HUDEP-2 (cell line): ENCODE measurements around the gene ASB16.

Experiments used
- DNase-seq, 76 experiments: peaks; one replicate each; lab custom pipeline; 2025; ENCODE audit not compliant: unreplicated experiment in 76 of 76; lab: John Stamatoyannopoulos, UW

Gene ASB16

DNA sequence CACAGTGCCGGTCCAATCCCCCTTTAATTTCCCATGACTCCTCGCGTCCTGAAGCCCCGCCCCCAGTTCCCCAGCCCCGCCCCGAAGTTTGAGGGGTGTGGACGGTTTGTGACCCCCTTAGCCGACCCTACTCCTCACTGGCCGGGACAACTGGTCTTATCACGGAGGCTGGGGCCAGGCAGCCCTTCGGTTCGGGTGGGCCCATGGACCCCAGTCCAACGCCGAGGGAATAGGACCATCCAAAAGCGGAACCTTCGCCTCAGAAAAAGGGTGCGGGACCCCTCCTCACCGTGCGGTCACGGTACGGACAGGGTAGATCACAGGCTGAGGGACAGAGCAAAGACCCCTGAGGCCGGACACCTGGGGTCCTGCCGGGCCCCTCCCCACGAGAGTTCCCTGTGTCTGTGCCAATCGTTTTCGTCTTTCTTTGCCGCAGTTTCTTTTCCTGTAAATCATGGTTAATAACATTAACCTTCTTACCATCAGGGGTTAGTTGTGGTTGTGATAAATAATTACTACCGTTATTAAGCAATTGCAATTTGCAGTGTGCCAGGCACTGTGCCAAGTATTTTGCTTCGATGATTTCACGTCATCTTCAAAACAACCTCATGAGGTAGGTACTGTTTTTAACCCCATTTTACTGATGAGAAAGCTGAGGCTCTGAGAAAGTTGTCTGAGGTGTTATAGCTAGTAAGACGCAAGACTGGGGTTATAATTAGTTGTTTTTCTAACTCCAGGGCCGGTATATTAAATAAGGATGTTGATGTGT is 16.8 kb downstream of the ASB16 start:
- DNase-seq: peak in 16 of 76 experiments; percentile 25 to 86 (median 76)

DNA sequence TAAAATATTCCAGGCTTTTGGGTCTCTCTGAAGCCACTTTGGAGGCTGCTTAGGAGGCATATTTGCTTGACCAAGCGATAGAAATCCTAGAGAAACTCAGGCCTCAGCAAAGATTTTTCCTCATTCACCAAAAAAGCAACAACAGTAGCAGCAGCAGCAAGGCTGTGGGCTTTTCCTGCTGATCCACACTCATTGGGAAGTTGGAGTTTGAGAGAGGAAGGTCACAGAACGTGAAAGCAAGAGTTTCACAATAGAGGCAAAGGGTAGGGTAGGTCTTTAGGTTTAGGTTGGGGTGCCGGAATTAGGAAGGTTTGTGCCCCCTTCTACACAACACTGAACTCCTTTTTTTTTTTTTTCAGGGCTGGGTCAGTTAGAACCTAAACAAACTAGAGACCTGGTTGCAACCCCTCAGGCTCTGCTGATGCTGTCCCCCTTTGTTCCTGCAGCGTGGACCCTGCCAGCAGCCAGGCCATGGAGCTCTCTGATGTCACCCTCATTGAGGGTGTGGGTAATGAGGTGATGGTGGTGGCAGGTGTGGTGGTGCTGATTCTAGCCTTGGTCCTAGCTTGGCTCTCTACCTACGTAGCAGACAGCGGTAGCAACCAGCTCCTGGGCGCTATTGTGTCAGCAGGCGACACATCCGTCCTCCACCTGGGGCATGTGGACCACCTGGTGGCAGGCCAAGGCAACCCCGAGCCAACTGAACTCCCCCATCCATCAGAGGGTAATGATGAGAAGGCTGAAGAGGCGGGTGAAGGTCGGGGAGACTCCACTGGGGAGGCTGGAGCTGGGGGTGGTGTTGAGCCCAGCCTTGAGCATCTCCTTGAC is 18.3 kb downstream of the ASB16 start:
- DNase-seq: no peak

DNA sequence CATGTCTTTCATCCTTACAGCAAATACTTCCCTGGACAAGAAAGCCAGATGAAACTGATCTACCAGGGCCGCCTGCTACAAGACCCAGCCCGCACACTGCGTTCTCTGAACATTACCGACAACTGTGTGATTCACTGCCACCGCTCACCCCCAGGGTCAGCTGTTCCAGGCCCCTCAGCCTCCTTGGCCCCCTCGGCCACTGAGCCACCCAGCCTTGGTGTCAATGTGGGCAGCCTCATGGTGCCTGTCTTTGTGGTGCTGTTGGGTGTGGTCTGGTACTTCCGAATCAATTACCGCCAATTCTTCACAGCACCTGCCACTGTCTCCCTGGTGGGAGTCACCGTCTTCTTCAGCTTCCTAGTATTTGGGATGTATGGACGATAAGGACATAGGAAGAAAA is 20.0 kb downstream of the ASB16 start:
- no peak for DNase-seq

DNA sequence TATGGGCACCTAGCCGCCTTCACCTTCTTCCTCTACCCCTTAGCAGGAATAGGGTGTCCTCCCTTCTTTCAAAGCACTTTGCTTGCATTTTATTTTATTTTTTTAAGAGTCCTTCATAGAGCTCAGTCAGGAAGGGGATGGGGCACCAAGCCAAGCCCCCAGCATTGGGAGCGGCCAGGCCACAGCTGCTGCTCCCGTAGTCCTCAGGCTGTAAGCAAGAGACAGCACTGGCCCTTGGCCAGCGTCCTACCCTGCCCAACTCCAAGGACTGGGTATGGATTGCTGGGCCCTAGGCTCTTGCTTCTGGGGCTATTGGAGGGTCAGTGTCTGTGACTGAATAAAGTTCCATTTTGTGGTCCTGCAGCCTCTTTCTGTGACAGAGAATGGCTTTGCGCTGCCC is 20.9 kb downstream of the ASB16 start:
- DNase-seq: no peak

DNA sequence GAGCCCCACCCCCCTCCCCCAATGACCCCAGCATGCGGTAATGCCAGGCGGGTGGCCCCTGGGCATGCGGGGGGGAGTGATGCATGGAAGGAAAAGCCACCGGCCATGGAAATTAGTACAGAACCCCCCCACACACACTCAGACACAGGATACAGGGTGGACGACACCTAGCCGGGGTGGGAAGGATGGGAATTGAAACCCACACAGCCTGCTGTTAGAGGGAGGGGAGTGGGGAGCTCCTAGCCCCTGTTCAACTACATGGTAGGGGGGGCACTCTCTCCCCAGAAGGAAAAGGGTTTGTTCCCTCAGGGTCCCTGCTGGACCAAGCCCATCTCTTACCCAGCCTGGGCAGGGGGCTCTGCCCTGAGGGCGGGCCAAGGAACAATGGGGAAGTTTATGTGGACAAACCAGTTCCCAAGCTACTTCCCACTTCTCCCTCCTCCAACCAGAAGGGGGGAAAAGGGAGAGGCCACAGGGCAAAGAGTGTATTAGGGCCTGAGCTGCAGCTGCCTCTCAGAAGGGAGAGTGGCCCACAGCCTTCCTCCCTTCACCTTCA is 21.5 kb downstream of the ASB16 start:
- no peak for DNase-seq

DNA sequence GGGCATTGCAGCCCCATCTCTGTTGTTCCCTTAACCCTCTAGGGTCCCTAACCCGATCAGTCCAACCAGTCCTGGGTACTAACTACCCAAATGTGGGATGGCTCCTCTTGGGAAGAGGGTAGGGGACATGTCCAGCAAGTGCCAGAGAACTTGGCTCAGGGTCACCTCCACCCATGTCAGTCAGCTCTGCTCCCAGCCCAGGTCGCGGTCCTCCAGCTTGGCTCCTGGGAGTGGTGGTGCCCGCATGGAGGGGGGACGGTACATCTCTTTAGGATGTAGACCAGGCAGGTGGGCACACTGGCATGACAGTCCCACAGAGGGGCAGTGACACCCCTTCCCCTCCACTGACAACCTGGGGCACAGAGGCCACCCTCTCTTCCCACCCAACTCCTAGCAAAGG is 22.2 kb downstream of the ASB16 start:
- no peak for DNase-seq

DNA sequence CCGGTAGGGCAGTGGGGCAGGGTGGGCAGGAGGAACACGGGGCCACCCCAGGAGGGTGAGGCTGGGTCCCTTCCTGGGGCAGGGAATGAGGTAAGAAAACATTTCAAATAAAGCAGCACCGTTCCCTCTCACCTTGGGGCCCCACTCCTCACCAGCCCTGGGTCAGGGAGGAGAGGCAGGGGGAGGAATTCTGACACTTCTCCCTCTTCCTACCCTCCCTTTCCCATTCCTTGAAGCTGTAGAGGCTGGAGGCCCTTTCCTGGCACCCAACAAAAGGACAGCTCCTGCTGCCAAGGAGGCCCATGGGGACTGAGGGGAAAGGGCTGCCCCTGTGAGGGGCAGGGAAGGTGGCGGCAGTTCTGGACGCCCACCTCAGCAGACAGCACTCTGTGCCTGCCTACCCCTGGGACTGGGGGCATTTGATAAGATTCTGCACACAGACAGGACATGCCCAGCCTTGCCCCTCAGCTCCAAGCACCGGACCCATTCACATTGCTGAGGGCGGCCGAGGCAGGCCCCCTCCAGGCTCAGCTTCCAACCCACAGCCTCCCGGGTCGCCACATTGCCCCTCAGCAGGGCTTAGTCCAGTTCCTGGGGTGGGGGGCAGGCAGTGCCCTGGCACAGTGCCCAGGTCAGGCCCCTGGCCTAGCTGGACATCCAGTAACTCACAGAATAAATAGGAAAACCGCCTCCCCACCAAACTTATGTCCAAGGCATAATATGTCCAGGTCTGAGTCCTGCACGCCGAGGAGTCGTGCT is 23.0 kb downstream of the ASB16 start:
- no peak for DNase-seq

DNA sequence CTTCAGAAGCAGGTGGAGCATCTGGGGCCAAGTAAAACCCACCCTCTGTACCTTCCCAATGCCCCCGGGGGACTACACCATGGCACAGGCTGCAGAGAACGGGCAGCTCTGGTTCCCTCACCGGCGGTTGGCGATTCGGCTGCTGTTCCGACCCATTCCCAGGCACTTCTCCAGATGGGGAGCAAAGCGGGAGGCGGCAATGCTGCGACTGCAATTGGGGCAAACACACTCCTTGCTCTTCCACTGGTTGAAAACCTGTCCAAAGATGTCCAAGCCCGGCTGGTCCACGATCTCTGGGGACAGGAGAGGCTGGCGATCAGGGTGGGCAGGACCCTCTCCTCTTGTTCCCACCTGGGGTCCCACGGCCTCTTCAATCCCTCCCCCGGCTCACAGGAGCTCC is 26.6 kb downstream of the ASB16 start:
- no peak for DNase-seq

DNA sequence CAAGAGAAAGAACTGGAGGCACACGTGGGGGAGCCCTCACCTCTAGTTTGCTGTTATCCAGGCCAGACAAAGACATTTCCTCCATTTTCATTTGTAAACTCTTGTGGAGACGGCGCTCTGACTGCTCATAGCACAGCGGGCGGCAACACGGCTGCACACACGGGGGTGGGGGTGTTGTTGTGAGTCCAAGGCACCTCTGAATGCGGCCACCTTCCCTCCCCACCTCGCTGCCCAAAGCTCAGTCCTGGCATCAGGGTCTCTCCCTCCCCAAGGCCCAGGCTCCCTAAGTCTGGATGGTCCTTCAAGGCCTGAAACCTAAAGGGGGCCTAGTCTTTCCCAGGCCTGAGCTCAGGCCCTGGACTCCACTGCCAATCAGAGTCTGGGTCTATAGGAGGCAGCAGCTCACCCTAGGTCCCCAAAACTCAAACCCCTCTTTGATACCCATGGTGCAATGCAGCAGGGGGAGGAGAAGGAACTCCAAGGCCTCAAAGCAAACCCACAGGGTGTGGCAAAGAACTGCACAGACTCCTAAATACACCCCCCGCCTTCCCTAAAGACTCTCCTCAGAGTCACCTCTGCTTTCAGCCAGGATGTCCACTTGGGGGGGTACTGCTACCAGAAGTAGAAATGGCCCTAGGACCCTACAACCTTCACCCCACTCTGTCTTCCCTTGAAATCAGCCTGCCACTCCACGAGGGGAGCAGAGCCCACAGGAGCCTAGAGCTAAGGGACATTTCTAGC is 27.6 kb downstream of the ASB16 start:
- DNase-seq: peak in 70 of 76 experiments; percentile 25 to 84 (median 56)

DNA sequence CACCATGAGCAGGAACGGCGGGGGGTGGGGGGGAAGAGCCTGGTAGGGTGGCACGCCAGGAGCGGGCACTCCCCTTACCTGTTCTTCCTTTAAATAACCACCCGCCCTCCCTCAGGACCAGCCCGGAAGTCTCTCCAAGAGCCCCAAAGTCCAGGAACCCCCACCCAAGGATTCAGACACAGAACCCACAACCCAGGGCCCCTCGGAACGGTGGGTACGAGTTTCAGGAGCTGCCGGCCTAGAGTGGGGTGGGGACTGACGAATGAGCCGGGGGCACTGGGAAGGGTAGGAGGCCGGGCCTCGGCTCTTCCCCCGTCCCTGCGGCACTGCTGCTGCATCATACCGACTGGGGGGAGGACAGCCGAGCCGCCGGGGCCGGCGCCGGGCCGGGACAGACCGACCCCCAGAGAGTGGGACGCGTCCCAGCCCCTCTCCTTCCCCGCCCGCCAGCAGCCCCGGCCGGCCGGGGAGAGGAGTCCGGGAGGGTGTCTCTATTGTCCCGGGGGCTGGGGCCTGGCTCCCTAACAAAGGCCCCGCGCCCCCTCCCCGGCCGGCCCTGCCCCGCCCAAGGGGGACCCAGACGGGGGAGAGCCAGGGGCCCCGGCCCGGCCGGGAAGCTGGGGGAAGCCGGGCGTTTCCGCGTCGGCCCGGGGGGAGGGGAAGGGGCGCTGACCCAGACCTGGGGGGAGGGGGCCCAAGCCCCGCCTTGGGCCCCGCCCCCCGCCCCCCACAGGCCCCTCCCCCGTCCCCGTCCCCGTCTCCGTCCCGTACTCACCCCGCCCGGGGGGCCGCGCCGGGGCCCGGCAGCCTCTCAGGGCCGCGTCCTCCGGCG is 28.4 kb downstream of the ASB16 start:
- DNase-seq: peak in 27 of 76 experiments; percentile 10 to 64 (median 33)

DNA sequence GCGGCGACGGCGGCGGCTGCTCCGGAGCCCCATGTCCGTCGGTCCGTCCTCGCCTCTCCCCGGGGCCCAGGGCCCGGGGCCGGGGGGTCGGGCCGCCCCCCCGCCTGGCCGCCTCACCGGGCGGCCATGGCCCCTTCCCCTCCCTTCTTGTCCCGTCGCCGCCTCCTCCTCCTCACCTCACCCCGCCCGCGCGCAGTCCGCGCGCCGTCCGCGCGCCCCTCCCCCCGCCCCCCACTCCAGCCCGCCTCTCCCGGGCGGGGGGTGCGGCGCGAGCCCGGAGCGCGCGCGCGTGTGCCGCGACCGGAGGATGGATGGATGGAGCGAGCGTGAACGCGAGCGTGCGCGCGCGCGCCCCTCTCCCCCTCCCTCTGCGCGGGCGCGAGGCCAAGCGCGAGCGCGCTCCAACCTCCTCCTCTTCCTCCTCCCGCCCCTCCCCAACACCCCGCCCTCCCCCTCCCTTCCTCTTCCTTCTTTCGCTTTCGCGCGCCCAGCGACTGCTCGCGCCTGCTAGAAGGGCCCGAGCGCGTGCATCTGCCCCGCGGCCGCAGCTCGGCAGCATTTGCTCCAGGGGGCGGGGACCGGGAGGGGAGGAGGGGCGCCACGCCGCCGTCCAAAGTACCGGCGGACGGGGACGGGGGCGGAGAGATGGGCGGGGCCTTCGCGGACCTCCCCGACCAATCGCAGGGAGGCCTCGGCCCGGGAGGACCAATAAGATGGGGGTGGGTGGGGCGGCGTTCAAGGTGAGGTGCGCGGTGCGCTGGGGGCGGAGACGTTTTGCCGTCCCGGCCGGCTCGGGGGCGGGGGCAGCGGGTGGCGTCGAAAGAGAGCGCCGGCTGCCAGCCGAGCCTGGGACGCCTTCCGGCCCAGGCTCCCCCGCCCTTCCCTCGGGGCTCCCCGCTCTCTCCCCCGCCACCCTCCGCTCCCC is 29.3 kb downstream of the ASB16 start, which contains the start of gene ATXN7L3:
TSS of gene ATXN7L3 (minus strand) at position 332 of the 925 bp plus-strand sequence. CDS start 1,814 bp downstream, outside the sequence.
- DNase-seq: peak in 75 of 76 experiments; percentile 49 to 99 (median 98)

DNA sequence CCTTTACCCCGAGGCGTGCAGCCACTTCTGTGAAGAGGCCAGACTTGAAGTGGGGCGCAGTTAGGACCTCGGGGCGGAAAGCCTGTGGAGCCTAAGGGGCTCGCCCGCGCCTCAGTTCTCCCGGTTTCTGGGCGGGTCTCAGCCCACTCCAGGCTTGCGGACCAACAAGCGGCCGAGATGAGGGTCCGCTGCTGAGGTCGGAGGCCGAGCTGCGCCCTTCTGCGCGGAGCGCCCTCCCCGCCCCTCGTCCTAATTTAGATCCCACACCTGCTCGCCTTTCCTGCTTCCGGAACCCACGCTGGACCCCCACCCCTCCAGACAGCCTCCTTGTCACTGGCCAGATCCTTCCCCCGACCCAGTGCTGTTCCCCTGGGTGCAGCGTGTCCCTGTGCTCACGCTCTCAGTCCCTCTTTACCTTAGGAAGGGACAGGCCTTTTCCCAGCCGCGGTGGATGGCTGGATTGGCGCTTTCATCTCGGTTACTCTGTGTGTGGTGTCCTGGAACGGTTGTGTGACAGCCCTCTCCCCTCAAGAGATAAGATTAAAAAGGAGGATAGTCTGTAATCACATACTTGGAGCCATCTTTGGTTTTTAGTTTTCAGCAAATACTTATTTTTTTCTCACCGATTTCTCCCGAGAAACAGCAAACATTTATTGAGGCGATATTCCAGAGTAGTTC is 30.1 kb downstream of the ASB16 start:
- no peak for DNase-seq

DNA sequence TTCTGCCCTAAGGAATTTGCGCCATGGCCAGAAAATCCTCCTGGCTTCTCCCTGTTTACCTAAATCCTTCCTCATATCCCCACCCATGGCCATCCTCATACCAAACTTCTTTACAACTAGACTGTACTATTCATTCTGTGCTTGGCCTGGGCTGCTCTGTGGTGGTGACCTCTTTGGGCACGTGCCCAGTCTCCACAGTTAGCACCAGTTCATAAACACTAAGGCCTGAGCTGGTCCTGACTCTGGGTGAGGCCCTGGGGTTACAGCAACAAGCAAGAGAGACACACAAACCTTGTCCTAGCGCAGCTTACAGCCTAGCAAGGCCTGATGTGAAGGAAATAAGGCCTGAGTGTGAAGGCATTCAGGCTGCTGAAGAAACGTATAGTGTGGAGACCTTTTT is 32.3 kb downstream of the ASB16 start:
- DNase-seq: no peak

DNA sequence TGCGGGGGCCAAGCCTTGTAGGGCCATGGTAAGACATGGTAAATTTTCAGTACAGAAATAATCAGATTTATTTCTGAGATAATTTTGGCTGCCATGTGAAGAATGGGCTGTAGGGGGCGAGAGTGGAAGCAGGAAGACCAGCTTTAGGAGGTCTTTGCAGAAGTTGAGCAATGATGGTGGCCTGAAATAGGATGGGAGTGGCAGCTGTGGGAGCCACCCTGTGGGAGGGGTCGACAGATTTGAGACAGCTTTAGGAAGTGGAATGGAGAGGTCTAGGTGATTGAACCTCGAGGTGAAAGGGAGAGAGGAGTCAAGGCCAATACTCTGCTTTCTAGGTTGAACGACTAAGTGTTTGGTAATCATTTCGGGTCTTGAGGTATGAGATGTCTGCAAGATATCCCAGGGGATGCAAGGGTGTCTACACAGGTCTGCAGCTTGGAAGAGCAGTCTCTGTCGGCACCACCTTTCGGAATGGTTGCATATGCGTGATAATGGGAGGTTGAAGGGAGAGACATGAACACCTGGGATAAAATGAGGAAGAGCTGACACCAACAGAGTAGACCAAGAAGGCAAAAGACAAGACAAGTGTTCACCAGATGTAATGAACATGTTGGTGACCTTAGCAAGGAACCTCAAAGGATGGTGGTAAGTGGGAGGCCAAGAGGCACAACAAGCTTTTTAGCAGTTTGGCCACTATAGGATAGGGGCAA is 33.4 kb downstream of the ASB16 start:
- peak in 41 of 76 experiments; percentile 5 to 62 (median 35) for DNase-seq

DNA sequence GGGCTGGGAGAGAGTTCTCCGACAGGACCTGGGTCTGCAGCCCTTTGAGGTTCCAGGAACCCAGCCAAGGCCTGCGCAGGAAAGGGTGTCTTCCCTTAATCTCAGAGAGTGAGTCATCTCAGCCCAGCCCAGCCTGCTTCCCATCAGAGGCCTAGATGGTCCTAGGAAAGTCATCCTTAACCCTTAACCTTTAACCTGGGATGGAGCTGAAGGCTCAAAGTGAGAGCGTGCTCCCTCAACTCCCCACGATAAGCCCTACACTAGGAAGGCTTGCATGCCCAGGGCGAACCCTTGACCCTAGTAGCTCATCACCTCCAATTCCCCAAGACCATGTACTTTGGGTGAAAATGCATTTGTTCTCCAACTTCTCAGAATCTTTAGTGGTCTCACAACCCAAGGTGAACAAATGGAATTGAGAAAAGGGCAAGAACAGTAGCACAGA is 34.0 kb downstream of the ASB16 start:
- DNase-seq: peak in 54 of 76 experiments; percentile 5 to 67 (median 41)

DNA sequence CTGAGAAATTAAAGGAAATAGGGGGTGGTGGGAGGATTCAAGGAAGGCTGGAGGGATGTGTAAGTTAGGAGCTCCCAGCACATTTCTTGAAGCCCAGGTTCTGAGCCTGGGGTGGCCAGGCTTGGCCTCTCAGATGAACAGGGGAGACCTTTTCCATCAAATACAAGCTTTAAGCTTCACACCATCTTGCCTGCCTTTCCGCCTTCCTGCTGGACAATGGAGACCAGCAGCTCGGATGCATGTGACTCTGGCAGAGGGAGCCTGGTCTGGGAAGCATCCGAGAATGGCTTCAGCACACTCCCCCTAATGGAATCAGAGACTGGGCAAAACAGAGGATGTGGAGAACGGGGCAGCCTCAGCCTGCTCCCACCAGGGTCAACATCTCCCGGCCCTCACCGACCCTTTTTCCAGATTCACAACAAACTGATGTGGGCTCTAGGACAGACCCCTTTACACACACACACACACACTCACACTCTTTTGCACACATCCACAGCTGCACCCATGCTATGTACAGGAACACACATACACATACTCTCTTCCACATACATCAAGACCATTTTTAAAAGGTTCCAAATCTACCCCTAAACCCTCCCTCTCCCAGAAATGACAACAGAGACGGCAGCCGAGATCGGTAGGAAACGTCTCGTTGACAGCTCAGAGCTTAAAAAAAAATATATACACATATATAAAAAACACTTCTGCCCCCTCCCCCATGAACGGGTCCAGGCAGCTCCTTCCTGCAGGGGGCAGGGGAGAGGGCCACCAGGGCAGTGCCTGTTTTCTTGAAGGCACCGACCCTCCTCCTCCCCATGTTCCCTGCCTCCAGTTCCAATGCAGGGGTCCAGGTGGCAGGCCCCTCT is 35.7 kb downstream of the ASB16 start:
- DNase-seq: no peak
